GM12875 (cell line): ENCODE results near the gene COMT.
"Not testable (repeated sequence)": the region's sequence is repeated elsewhere in the genome, so short reads cannot be mapped to it uniquely, and the experiment has no call there.

Source experiments
- H3K4me3 ChIP-seq: one replicate; pipeline ENCODE4 v1.5.1; 2011; ENCODE audit warnings: low read depth, low read length, control low read depth
- CTCF ChIP-seq: IDR thresholded peaks from 2 replicates; pipeline ENCODE4 v1.5.1; 2011; ENCODE audit warnings: low read depth, mild to moderate bottlenecking, control low read depth, inconsistent platforms, low read length, moderate library complexity, borderline replicate concordance; ENCODE audit not compliant: insufficient read depth

COMT gene

GRCh38 chr22:19931514-19931913 lies 10.1 kb upstream of the COMT start:
- no peak for TF ChIP-seq CTCF
- H3K4me3 ChIP-seq: no peak overlapping the region

- no peak overlapping the region for H3K4me3 ChIP-seq
- no peak for TF ChIP-seq CTCF
These were observed 9.0 kb upstream of the COMT start for GRCh38 chr22:19932367-19933206.

- H3K4me3 ChIP-seq: no peak overlapping the region
- TF ChIP-seq CTCF: no peak
These were observed 8.0 kb upstream of the COMT start for GRCh38 chr22:19933341-19934241.

- H3K4me3 ChIP-seq: not testable (repeated sequence)
These were observed 6.4 kb upstream of the COMT start for GRCh38 chr22:19935123-19935718.

GRCh38 chr22:19936513-19936912 lies 5.1 kb upstream of the COMT start:
- H3K4me3 ChIP-seq: no peak overlapping the region
- TF ChIP-seq CTCF: no peak

- TF ChIP-seq CTCF: no peak
- H3K4me3 ChIP-seq: no peak overlapping the region
These were observed 3.7 kb upstream of the COMT start for GRCh38 chr22:19937616-19938473.
